GM18867 (cell line): ENCODE measurements around the gene CCDC152.
A peak's percentile ranks its signal among the peaks of the same experiment; 100 is the strongest.

Source experiments
- ATAC-seq: cut with Tn5 transposase; IDR thresholded peaks from one replicate; pipeline ENCODE4 v1.9.1; 2021; ENCODE audit warnings: mild to moderate bottlenecking, moderate library complexity; ENCODE audit not compliant: unreplicated experiment

CCDC152 gene

DNA sequence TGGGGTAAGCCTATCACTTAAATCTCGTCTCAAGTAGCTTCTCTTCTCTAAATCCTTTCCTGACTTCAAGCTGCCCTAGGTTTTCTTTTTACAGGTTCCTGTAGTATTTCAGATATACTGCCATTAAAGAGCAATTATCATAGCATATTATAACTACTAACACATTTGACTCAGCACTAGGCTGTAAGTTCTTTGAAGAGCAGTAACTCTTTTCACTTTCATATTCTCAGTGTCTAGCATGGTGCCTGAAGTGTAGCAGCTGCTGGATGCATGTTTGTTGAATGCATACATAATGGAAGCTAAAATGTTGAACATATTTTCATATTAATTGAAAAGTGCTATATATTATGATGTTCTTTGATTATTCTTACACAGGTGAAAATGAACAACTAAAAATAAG lies 22.5 kb downstream of the CCDC152 start:
- ATAC-seq: peak; percentile 78

DNA sequence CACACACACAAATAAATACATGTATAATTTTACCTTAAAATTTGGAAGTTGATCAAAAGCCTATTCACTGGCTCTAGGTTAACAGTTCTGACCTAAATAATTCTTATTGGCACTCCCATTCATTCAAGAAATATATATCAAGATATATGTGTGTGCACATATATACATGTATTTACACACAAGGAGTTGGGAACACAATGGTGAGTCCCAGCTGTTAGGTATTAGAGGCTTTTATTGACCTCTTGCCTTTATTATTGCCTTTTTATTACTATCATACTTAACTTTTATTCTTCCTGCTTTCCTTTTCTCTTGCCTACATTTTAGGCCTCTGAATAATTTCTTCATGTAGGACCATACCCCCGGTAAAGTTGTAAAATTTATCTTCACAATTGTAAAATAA lies 25.0 kb downstream of the CCDC152 start:
- ATAC-seq: no peak

DNA sequence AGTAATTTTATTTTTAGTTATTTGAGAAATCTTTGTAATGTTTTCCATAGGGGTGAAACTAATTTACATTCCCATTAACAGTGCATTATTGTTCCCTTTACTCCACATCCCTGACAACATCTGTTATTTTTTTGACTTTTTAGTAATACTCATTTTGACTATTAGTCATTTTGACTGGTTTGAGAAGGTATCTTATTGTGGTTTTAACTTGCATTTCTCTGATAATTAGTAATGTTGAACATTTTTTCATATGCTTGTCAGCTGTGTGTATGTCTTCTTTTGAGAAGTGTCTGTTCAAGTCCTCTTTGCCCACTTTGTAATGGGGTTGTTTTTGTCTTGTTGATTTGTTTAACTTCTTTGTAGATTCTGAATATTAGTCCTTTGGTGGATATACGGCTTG lies 27.5 kb downstream of the CCDC152 start:
- ATAC-seq: no peak

- ATAC-seq: no peak
Measured at GRCh38 chr5:42785756-42786155, 29.1 kb downstream of the CCDC152 start.

GRCh38 chr5:42787073-42787472 lies 30.5 kb downstream of the CCDC152 start:
- no peak for ATAC-seq

GRCh38 chr5:42787845-42788244 lies 31.2 kb downstream of the CCDC152 start:
- ATAC-seq: no peak

GRCh38 chr5:42791151-42791550 lies 34.5 kb downstream of the CCDC152 start:
- ATAC-seq: no peak

DNA sequence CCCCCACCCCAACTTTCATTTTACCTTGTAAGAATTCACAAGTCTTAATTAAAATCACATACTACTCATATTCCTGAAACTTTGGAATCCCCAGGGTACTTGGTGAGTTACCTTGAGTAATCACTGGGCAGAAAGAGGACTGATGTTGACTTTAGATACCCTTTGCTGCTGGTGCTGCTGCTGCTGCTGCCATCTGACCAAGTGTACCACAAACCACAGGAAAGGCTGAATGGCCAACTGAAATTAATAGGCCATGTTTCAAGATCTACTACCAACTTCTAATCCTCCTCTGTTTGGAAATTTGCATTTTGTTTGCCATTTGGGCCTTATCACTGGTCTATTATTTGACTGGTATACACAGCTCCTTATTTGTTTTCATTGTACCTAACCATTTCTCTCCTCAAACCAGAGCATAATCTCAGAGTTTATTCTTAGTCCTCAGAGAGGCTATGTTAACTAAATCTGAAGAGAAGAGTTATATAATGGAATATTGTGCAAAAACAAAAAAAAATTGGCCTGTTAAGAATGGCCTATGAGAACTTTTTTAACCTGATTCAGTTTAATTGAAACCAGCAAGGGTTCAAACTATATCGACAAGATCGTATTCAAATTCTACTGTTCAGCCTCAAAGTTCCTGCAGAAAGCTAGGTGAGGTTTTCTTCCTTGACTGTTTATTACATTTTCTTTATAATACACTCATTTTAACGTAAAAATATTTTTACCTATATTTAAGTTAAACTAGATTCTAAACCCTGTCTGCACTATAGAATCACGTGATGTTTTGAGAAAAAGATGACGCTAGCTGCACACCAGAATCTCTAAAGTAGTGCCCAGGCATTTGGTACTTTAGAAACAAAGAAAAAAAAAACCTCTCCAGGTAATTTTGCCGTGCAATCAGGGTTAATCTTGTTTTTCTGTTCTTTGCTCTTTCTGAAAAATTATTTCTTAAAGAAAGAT lies 41.9 kb downstream of the CCDC152 start:
- ATAC-seq: no peak

GRCh38 chr5:42799241-42799608 lies 42.6 kb downstream of the CCDC152 start:
- ATAC-seq: no peak

- ATAC-seq: no peak
Measured at GRCh38 chr5:42799668-42800114, 43.1 kb downstream of the CCDC152 start.

- ATAC-seq: no peak
Measured at GRCh38 chr5:42800748-42801330, 44.2 kb downstream of the CCDC152 start.

- ATAC-seq: no peak
Measured at GRCh38 chr5:42801516-42802166, 45.0 kb downstream of the CCDC152 start.

DNA sequence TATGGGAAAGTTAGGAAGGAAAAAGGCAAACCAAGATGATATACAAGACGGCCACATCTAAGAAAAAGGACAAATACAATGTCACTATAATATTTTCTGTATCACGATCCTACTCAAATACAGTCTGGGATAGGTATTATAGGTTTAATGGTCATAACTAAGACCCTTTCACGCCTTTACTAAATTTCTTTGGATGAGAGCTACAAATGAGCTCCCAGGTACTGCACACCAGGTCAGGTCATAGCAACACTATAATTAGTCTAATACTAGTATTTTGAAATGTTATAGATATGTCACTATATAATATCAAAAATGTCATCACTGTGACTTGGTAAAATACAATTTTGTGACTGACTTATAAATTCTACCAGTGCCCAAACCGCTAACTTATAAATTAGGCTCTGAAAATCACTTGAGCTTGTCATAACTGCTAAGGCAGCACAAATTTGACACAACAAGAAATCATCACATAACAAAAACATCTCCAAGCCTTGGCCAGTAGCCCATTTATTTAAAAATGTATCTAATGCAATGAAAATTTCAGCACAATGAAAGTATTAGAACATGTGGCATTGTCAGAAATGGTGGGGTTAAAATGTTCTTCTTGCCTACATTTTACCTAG lies 48.2 kb downstream of the CCDC152 start:
- ATAC-seq: no peak

DNA sequence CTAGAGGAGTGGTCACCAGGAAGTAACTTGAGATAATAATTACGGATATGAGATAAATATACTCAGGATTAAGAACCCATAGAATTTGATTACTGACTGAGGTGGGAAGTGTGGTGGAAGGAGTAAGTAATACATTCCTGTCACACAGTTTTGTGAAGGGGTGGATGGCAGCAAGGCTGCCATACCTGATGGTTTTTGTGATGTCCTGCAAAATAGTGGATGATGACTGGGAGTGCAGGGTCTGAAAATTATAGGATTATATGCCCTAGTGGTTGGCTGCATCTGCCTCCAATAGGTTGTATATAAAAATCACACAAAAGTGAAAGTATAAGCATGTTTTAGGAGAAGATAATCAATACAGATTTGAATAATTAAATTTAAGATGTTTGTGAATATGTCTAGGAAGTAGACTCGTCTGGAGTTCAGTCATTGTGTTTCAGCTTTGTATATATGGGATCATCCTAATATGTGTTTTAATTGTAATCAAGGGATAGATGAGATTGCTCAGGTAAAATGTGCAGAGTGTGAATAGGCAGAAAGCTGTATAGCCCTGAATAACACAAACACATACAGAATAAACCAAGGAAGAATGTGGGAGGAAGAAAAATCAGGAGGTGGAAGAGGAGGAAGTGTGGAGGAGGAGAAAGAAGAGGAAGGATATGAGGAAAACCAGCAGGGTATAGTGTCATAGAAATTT lies 49.5 kb downstream of the CCDC152 start:
- no peak for ATAC-seq

DNA sequence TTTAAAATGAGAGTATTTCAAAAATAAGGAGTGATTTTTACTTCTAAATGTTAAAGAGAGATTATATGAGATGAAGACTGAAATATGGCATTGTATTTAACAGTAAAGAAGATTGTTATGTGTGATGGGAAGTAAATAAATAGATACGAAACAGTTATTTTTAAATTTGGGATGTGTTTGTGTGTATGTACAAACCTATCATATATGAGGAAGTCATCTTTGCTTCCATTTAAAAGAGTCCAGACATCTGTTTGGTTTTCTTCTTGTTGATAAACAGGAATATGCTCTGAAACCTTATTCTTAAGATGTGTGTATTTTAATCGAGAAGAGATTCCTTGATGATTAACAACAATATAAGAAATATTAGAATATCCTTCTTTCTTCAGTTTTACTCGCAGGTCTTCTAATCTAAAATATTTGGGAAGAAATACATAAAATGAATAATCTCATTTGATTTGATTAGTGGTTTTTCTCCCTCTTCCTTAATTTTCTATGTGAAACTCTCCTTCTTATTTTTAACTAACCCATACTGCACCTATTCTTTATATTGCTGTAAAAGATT lies 50.2 kb downstream of the CCDC152 start:
- no peak for ATAC-seq

- no peak for ATAC-seq
Measured at GRCh38 chr5:42807722-42808447, 51.3 kb downstream of the CCDC152 start.

- ATAC-seq: no peak
Measured at GRCh38 chr5:42808888-42809611, 52.4 kb downstream of the CCDC152 start.

- no peak for ATAC-seq
Measured at GRCh38 chr5:42810834-42811590, 54.4 kb downstream of the CCDC152 start.
